OCI-LY1 (cell line): Measurements from ENCODE around the gene ANKMY1.
A peak's percentile ranks its signal among the peaks of the same experiment; 100 is the strongest.

Experiments used
- H2AFZ ChIP-seq: fragments of 200-600 bp; sonication (generic), shearing (Covaris generic); 2 replicates; pipeline ENCODE4 v1.6.0; 2014; ENCODE audit warnings: antibody characterized with exemption, mild to moderate bottlenecking, low read length
- H3F3A ChIP-seq: fragments of 200-600 bp; sonication (generic), shearing (Covaris generic); 2 replicates; pipeline ENCODE4 v1.6.0; 2014; ENCODE audit warnings: mild to moderate bottlenecking, antibody characterized with exemption, low read length, moderate library complexity; ENCODE audit not compliant: insufficient read depth
- H3K27ac ChIP-seq: fragments of 200-600 bp; sonication (generic); 2 replicates; pipeline ENCODE4 v1.5.1; 2014; ENCODE audit warnings: low read length, mixed run types, mild to moderate bottlenecking, low read depth; ENCODE audit not compliant: poor library complexity, severe bottlenecking
- H3K27me3 ChIP-seq: fragments of 200-600 bp; sonication (generic); 2 replicates; pipeline ENCODE4 v1.6.0; 2014; ENCODE audit warnings: antibody characterized with exemption, mild to moderate bottlenecking, low read length, moderate library complexity; ENCODE audit not compliant: insufficient read depth
- H3K36me3 ChIP-seq: fragments of 200-600 bp; sonication (generic); 2 replicates; pipeline ENCODE4 v1.6.1; 2014; ENCODE audit warnings: mild to moderate bottlenecking, antibody characterized with exemption, low read length, moderate library complexity, mixed read lengths; ENCODE audit not compliant: insufficient read depth
- H3K4me1 ChIP-seq: fragments of 200-600 bp; sonication (generic); 2 replicates; pipeline ENCODE4 v1.5.1; 2014; ENCODE audit warnings: mild to moderate bottlenecking, low read length, moderate library complexity; ENCODE audit not compliant: insufficient read depth, severe bottlenecking
- H3K4me2 ChIP-seq: fragments of 200-600 bp; sonication (generic), shearing (Covaris generic); 2 replicates; pipeline ENCODE4 v1.6.1; 2014; ENCODE audit warnings: low read length
- H3K4me3 ChIP-seq: fragments of 200-600 bp; sonication (generic); 2 replicates; pipeline ENCODE4 v1.5.1; 2014; ENCODE audit warnings: low read length, low read depth, mild to moderate bottlenecking, mixed read lengths; ENCODE audit not compliant: poor library complexity, severe bottlenecking
- H3K79me2 ChIP-seq: fragments of 200-600 bp; shearing (Covaris generic); 2 replicates; pipeline ENCODE4 v1.6.1; 2016; ENCODE audit warnings: mixed run types, low read length, mixed read lengths; ENCODE audit not compliant: insufficient read depth
- H3K9ac ChIP-seq: fragments of 200-600 bp; sonication (generic), shearing (Covaris generic); 2 replicates; pipeline ENCODE4 v1.6.1; 2014; ENCODE audit warnings: mild to moderate bottlenecking, low read length, mixed read lengths
- H3K9me2 ChIP-seq: fragments of 200-600 bp; sonication (generic), shearing (Covaris generic); 2 replicates; pipeline ENCODE4 v1.6.1; 2014; ENCODE audit warnings: low read depth, mild to moderate bottlenecking, low read length, mixed read lengths
- H3K9me3 ChIP-seq: fragments of 200-600 bp; shearing (Covaris generic); 2 replicates; pipeline ENCODE4 v1.6.1; 2014; ENCODE audit warnings: low read length, mixed read lengths
- H4K20me1 ChIP-seq: fragments of 200-600 bp; sonication (generic), shearing (Covaris generic); 2 replicates; pipeline ENCODE4 v1.6.0; 2016; ENCODE audit warnings: mild to moderate bottlenecking, low read length; ENCODE audit not compliant: insufficient read depth
- EZH2 ChIP-seq: fragments of 200-600 bp; sonication (generic), shearing (Covaris generic); IDR thresholded peaks from 2 replicates; pipeline ENCODE4 v1.8.0; 2017; ENCODE audit warnings: borderline replicate concordance, mixed run types, mild to moderate bottlenecking, antibody characterized with exemption, low read length, moderate library complexity, mixed read lengths
- TF ChIP-seq, protein P1 (sequence below): fragments of 200-600 bp; sonication (generic), shearing (Covaris generic); IDR thresholded peaks from 2 replicates; pipeline ENCODE4 v1.5.1; 2017; ENCODE audit warnings: mild to moderate bottlenecking, antibody characterized with exemption, low read length, moderate library complexity, mixed read lengths

The ANKMY1 gene

DNA sequence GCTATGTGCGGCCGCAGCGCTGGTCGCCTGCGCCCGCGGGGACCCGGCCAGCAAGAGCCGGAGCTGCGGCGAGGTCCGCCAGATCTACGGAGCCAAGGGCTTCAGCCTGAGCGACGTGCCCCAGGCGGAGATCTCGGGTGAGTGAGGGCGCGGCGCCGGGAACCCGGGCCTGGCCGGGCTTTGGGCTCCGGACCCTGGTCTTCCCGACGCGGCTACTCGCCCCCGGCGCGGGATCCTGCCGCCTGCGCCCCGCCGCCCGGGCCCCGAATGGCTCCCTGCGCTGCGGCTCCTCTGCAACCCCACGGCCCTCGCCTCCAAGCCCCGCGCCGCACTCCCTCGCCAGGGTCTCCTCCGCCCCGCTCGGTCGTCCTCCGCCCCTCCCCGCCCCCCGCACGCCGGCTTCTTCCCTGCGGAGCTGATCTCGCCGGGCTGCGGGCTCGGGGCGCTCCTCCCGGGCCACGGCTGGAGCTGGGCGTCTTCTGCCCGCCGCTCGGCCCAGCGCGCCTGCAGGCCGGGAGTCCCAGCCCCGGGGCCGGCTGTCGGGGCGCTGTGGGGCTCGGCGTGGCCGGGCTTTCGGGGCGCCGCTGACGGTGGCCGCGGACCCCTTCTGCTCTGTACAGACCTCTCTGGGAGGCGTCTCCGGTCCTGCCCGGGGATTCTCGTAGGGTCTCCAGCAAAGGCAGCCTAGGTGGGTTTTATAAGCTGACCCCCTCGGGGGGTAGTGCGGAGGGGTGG lies 121.7 kb downstream of the ANKMY1 start:
- H3K9ac ChIP-seq, result peak overlapping the region; percentile 62; the same call in 1 of the 2 replicates
- H3K27ac ChIP-seq, result no peak overlapping the region
- peaks cover 8% of the 10 kb centered on the region for H3K4me1 ChIP-seq
- peak overlapping the region; percentile 62 for H3K4me3 ChIP-seq
- TF ChIP-seq, protein P1, sequence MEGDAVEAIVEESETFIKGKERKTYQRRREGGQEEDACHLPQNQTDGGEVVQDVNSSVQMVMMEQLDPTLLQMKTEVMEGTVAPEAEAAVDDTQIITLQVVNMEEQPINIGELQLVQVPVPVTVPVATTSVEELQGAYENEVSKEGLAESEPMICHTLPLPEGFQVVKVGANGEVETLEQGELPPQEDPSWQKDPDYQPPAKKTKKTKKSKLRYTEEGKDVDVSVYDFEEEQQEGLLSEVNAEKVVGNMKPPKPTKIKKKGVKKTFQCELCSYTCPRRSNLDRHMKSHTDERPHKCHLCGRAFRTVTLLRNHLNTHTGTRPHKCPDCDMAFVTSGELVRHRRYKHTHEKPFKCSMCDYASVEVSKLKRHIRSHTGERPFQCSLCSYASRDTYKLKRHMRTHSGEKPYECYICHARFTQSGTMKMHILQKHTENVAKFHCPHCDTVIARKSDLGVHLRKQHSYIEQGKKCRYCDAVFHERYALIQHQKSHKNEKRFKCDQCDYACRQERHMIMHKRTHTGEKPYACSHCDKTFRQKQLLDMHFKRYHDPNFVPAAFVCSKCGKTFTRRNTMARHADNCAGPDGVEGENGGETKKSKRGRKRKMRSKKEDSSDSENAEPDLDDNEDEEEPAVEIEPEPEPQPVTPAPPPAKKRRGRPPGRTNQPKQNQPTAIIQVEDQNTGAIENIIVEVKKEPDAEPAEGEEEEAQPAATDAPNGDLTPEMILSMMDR, result no peak
- no peak for TF ChIP-seq EZH2
- no peaks in the 10 kb centered on the region for H3K36me3 ChIP-seq
- no peaks in the 10 kb centered on the region for H3K27me3 ChIP-seq
- no peaks in the 10 kb centered on the region for H3K79me2 ChIP-seq
- no peaks in the 10 kb centered on the region for H4K20me1 ChIP-seq
- H3F3A ChIP-seq, result no peaks in the 10 kb centered on the region
- no peaks in the 10 kb centered on the region for H3K9me2 ChIP-seq
- H3K9me3 ChIP-seq, result no peaks in the 10 kb centered on the region
- H2AFZ ChIP-seq, result no peak overlapping the region
- H3K4me2 ChIP-seq, result peak overlapping the region; percentile 86

DNA sequence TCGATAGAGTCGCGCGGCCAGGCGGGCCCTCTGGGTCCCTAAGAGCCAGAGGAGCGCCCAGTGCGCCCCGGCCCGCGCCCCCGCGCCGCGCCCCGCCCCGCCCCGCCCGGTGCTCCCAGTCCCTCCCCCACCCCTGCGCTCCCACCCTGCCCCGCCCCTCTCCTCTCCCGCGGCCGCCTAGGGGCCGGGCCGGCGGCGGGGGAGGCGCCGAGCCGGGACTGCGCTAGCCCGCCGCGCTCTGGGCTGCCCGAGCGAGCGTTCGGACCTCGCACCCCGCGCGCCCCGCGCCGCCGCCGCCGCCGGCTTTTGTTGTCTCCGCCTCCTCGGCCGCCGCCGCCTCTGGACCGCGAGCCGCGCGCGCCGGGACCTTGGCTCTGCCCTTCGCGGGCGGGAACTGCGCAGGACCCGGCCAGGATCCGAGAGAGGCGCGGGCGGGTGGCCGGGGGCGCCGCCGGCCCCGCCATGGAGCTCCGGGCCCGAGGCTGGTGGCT lies 122.3 kb downstream of the ANKMY1 start, which contains the start of gene GPC1:
GPC1 (plus strand) TSS at position 207 of the 491 bp plus-strand sequence; CDS start at position 463, 256 bp downstream.
- H3K27ac ChIP-seq, result no peak within 1 kb of the TSS
- no peaks in the 10 kb centered on the region for H4K20me1 ChIP-seq
- H3K9me3 ChIP-seq, result no peaks in the 10 kb centered on the region
- no peak within 1 kb of the TSS for H2AFZ ChIP-seq
- TF ChIP-seq EZH2, result no peak
- TF ChIP-seq, protein P1, result no peak
- peaks cover 8% of the 10 kb centered on the region for H3K4me1 ChIP-seq
- H3K4me3 ChIP-seq, result peak within 1 kb of the TSS; percentile 67
- H3K9me2 ChIP-seq, result no peaks in the 10 kb centered on the region
- H3K79me2 ChIP-seq, result no peaks in the 10 kb centered on the region
- no peaks in the 10 kb centered on the region for H3K36me3 ChIP-seq
- peak within 1 kb of the TSS; percentile 86 for H3K4me2 ChIP-seq
- peak within 1 kb of the TSS; percentile 63 for H3K9ac ChIP-seq
- H3K27me3 ChIP-seq, result no peaks in the 10 kb centered on the region
- H3F3A ChIP-seq, result no peaks in the 10 kb centered on the region

DNA sequence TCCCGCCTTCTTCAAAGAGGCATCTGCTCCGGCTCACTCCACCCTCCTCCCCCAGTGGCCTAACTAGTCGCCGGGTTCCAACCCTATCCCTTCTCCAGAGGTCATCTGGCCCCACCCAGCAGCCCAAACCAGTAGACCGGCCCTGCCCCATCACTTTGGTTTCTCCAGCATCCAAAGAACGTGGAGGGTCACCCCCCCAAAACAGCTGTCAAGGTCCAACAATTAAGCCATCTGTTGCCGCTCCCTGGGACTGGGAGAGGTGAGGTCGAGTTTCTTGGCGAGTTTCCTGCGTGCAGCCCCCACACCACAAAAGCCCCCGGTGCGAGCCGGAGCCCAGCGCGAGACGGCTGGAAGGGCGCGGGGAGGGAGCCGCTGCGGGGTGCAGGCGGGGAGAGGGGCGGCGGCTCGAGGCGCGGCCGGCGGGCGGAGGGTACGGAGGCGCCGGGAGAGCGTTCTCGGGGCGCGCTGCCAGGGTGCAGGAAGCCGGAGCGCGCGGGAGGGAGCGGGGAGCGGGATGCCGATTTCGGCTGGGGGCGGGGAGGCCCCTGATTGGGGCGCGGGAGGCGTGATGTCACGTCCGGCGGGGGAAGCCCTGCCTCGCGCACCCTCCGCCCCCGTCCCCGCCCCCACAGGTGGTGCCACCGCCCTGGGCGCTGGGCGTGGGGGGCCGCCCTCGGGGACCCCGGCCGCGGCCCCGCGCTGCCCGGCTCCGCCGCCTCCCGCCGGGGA lies 122.9 kb downstream of the ANKMY1 start:
- Histone ChIP-seq H3K4me1 (peaks cover 8% of the 10 kb centered on the region), H4K20me1 (no peaks in the 10 kb centered on the region), H3K27ac (no peak overlapping the region), H3K9me2 (no peaks in the 10 kb centered on the region), H3K9me3 (no peaks in the 10 kb centered on the region), H3F3A (no peaks in the 10 kb centered on the region), H3K4me3 (peak overlapping the region; percentile 67), H3K36me3 (no peaks in the 10 kb centered on the region), H2AFZ (no peak overlapping the region), H3K27me3 (no peaks in the 10 kb centered on the region), H3K9ac (peak overlapping the region; percentile 63), H3K79me2 (no peaks in the 10 kb centered on the region), H3K4me2 (peak overlapping the region; percentile 76)
- no peak for TF ChIP-seq EZH2
- TF ChIP-seq, protein P1, result no peak
